BJ (cell line): ENCODE measurements around the gene MASP1. TPM values are rescaled to one million over a fixed set of nuclear protein-coding genes. Genes with fewer than 3 reads are reported as not detected.

ENCODE experiments used
- CTCF ChIA-PET: fragments of 350-600 bp; formaldehyde crosslinking; extraction: SDS; loops from one replicate; lab custom pipeline; 2021; ENCODE audit warnings: antibody characterized with exemption, inconsistent platforms; lab: Yijun Ruan, JAX
- POLR2A ChIA-PET: fragments of 300-600 bp; sonication (Branson Sonifier 250); formaldehyde crosslinking; extraction: SDS; loops from one replicate; lab custom pipeline; 2021; ENCODE audit warnings: antibody characterized with exemption; lab: Charles Lee
- DNase-seq: peaks from one replicate; pipeline ENCODE4 v3.0.0-alpha.2; 2011; ENCODE audit warnings: low read depth
- H3K27me3 ChIP-seq: 2 replicates; pipeline ENCODE4 v1.6.0; 2011; ENCODE audit warnings: low read length; ENCODE audit not compliant: control insufficient read depth, insufficient read depth
- H3K36me3 ChIP-seq: 2 replicates; pipeline ENCODE4 v1.5.1; 2011; ENCODE audit warnings: low read length; ENCODE audit not compliant: control insufficient read depth, insufficient read depth
- H3K4me3 ChIP-seq: 2 replicates; pipeline ENCODE4 v1.5.1; 2011; ENCODE audit warnings: low read depth, mild to moderate bottlenecking, control low read depth, low read length
- polyA plus RNA-seq: library from polyadenylated mRNA; depleted of rRNA; stranded (reverse); fragments of >200 nt; gene quantifications from 2 replicates; pipeline ENCODE4 v1.2.3, GENCODE V29; 2011
- TF ChIP-seq, protein P1 (sequence below): IDR thresholded peaks from 2 replicates; pipeline ENCODE4 v1.5.1; 2011; ENCODE audit warnings: low read depth, mild to moderate bottlenecking, control low read depth, inconsistent platforms, low read length, moderate library complexity; ENCODE audit not compliant: insufficient read depth

The MASP1 gene
- polyA plus RNA-seq, 1 experiment = 321 TPM

DNA sequence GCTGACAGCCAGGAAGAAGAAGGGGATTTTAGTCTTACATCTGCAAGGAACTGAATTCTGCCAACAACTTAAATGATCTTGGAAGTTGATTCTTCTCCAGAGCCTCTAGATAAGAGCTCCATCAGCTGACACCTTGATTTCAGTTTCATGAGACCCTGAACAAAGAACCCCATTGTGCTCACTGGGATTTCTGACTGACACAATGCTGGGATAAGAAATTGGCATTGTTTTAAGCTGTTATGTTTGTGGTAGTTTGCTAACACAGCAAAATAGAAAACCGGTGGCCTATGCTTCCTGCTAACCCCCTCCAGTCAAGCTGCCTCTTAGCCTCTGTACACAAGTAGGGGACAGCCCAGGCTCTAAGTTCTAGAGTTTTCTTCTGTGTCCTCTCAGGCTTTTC, 36.2 kb downstream of the MASP1 start:
- POLR2A ChIA-PET = interaction anchor here (0.6 kb wide), 1 partner anchor 68 kb away, joined by 3 read pairs; no protein-coding TSS in a partner anchor
- DNase-seq = no peak
- H3K4me3 ChIP-seq = no peak overlapping the region
- CTCF ChIA-PET = interaction anchor here (0.7 to 1.9 kb wide), 3 partner anchors 11 to 425 kb away, joined by 3 to 4 read pairs (median 4); no protein-coding TSS in a partner anchor
- H3K27me3 ChIP-seq = no peaks in the 10 kb centered on the region
- TF ChIP-seq, protein P1, sequence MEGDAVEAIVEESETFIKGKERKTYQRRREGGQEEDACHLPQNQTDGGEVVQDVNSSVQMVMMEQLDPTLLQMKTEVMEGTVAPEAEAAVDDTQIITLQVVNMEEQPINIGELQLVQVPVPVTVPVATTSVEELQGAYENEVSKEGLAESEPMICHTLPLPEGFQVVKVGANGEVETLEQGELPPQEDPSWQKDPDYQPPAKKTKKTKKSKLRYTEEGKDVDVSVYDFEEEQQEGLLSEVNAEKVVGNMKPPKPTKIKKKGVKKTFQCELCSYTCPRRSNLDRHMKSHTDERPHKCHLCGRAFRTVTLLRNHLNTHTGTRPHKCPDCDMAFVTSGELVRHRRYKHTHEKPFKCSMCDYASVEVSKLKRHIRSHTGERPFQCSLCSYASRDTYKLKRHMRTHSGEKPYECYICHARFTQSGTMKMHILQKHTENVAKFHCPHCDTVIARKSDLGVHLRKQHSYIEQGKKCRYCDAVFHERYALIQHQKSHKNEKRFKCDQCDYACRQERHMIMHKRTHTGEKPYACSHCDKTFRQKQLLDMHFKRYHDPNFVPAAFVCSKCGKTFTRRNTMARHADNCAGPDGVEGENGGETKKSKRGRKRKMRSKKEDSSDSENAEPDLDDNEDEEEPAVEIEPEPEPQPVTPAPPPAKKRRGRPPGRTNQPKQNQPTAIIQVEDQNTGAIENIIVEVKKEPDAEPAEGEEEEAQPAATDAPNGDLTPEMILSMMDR = no peak
- H3K36me3 ChIP-seq = peaks cover 55% of the 10 kb centered on the region

DNA sequence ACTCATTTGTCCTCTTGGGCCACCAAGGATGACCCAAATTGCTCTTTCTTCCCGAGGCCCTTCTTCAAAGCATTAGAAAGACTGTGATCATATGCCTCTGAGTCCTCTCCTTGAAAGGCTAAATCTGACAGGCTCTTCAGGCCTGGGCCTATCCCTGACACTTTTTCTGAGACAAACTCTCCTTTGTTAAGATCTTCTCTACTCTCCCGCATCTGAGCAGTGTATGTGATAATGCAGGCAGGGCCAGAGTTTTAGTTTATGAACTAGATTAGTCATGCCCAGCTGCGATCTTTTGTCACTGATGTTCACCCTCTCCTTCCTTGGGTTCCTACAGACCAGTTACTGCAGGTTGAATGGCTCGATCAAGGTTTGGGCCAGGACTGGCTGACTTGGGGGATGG, 39.2 kb downstream of the MASP1 start:
- ChIA-PET POLR2A (no interaction called here), CTCF (no interaction called here)
- Histone ChIP-seq H3K4me3 (no peak overlapping the region), H3K27me3 (no peaks in the 10 kb centered on the region), H3K36me3 (peaks cover 45% of the 10 kb centered on the region)
- TF ChIP-seq, protein P1 = no peak
- DNase-seq = no peak

DNA sequence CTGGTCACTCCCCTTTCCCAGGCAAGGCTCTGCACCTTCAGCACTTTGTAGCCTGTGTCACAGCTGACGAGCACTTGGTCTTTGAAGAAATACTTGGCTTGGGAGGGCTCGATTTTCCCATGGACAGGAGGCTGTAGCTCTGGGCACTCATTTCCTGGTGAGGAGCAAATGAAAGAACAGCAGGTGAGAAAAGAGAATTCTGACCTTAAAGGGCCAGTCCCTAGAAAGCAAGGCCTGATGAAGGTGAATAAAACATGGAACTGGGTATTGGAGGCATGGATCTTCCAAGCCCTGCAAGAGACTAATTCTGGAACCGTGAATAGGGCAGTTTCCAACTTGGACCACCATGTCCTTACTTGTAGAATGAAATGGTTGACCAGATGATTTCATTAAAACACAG, 39.9 kb downstream of the MASP1 start:
- POLR2A ChIA-PET = no interaction called here
- CTCF ChIA-PET = interaction anchor here (0.6 to 0.8 kb wide), 3 partner anchors 22 to 551 kb away, joined by 3 to 5 read pairs (median 4); no protein-coding TSS in a partner anchor
- TF ChIP-seq, protein P1 = no peak

DNA sequence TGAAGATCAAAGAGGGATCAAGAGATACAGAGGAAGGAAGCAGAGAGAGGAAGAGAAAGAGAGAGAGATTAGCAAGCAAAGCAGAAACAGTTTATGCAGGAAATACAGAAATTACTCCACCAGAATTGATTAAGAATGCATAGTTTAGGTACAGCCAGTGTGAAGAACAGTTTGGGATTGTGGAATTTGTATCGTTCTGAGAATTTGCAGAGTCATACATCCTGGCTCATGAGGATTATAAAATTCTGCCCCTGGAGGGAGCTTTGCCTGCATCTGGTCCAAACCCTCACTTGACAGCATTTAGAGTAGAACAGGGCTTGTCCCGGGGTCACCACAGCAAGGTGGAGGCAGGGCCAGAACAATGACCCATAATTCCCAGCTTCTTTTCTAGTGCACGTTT, 44.1 kb downstream of the MASP1 start:
- POLR2A ChIA-PET = no interaction called here
- no peak for DNase-seq
- Histone ChIP-seq H3K36me3 (peaks cover 24% of the 10 kb centered on the region), H3K4me3 (no peak overlapping the region), H3K27me3 (no peaks in the 10 kb centered on the region)
- CTCF ChIA-PET = interaction anchor here (1.1 kb wide), 1 partner anchor 9 kb away, joined by 3 read pairs; no protein-coding TSS in a partner anchor
- TF ChIP-seq, protein P1 = no peak

More for the DNA sequence above, 39.9 kb downstream of the MASP1 start:
- H3K4me3 ChIP-seq = no peak overlapping the region
- no peaks in the 10 kb centered on the region for H3K27me3 ChIP-seq
- peaks cover 42% of the 10 kb centered on the region for H3K36me3 ChIP-seq
- DNase-seq = no peak

DNA sequence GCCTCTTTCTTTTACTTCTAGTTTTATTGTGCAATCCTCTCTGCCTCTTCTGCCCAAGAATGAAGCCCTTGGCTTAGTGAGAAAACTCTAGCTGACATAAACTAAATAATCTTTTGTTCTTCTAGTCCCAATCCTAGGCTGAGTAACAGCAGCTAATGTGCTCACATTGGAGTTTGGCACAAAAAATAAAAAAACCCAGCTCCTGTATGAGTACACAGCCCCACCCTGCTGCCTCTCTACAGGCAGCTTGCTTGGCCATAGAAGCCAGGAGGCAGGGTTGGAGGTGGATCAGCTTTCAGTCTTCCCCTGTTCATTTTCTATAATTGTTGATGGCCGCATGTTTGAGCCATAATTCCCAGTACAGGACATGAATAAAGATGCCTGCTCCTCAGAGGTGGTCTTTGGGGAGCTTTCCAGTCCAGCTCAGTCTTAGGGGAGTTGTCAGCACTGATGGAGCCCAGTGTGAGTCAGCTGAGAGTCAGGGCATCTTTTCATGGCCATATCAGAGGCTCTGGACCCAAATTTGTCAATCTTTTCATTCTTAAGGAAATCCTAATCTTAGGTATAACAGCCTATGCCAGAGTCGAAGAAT, 47.5 kb downstream of the MASP1 start:
- Histone ChIP-seq H3K36me3 (peaks cover 9% of the 10 kb centered on the region), H3K4me3 (no peak overlapping the region), H3K27me3 (no peaks in the 10 kb centered on the region)
- DNase-seq = no peak
- ChIA-PET POLR2A (no interaction called here), CTCF (interaction anchor here (0.7 to 2.1 kb wide), 6 partner anchors 10 to 436 kb away, joined by 3 to 8 read pairs (median 4); no protein-coding TSS in a partner anchor)
- TF ChIP-seq, protein P1 = no peak
